ENCODE data around the gene VASN.

DNA sequence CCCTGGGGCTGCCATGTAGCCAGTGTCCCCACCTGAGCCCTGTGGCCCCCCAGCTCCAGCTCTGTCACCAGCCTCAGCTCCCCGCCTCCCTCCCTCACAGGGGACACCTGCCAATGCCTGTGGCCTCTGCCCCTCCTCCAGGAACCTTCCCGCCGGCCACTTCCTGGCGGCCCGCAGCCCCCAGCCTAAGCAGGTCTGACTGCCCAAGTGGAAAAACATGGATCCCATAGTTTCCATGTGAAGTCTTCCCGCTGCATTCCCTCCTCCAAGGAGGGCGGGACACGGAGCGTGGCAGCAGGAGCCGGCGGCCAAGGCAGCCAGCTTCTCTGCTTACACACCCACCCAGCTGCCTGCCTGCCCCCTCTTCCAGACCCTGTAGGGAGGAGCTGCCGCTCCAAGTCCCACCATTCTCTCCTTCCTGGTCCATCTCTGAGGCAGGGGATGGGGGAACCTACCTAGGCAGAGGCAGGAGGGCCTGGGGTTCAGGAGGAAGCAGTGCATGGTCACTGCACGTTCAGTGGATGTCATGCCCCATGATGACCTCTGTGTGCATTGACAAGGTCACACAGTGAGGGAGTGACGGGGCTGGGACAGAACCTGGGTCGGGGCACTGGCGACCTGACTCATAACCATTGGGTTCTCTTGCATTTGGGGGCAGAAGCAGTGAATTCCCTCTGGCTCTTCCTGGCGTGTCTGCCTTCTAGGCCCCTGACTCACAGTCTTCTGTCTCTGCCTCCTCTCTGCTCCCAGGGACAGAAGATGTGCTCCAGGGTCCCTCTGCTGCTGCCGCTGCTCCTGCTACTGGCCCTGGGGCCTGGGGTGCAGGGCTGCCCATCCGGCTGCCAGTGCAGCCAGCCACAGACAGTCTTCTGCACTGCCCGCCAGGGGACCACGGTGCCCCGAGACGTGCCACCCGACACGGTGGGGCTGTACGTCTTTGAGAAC, 8.7 kb downstream of the VASN start:
- TF ChIP-seq, protein P1, sequence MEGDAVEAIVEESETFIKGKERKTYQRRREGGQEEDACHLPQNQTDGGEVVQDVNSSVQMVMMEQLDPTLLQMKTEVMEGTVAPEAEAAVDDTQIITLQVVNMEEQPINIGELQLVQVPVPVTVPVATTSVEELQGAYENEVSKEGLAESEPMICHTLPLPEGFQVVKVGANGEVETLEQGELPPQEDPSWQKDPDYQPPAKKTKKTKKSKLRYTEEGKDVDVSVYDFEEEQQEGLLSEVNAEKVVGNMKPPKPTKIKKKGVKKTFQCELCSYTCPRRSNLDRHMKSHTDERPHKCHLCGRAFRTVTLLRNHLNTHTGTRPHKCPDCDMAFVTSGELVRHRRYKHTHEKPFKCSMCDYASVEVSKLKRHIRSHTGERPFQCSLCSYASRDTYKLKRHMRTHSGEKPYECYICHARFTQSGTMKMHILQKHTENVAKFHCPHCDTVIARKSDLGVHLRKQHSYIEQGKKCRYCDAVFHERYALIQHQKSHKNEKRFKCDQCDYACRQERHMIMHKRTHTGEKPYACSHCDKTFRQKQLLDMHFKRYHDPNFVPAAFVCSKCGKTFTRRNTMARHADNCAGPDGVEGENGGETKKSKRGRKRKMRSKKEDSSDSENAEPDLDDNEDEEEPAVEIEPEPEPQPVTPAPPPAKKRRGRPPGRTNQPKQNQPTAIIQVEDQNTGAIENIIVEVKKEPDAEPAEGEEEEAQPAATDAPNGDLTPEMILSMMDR (IDR thresholded peaks at IDR 0.05) = no peak
- TF ChIP-seq POLR2AphosphoS5 (IDR thresholded peaks at IDR 0.05) = no peak
